ENCODE measurements around the gene HORMAD2. TPM values are rescaled to one million over a fixed set of nuclear protein-coding genes. Genes with fewer than 3 reads are reported as not detected.
"Not testable (repeated sequence)": the region's sequence is repeated elsewhere in the genome, so short reads cannot be mapped to it uniquely, and the experiment has no call there.

The HORMAD2 gene
- total RNA-seq, 1 donor from 2014 or later = not detected

GRCh38 chr22:30212363-30212995 is 132.2 kb downstream of the HORMAD2 start:
- peak overlapping the region; percentile 9 for H3K4me2 ChIP-seq (ENCODE audit: low read length)
- no peaks in the 10 kb centered on the region for H3K9me3 ChIP-seq (ENCODE audit: insufficient read depth, low read depth, low read length)
- Mint-ChIP-seq H3K4me3 (ENCODE audit: unreplicated experiment) (no peak overlapping the region), H3K27me3 (ENCODE audit: low read depth, unreplicated experiment) (no peaks in the 10 kb centered on the region), H3K9me3 (ENCODE audit: unreplicated experiment) (no peaks in the 10 kb centered on the region), H3K4me1 (ENCODE audit: low read depth, unreplicated experiment) (peaks cover 45% of the 10 kb centered on the region), H3K36me3 (ENCODE audit: low read depth, unreplicated experiment) (no peaks in the 10 kb centered on the region), H3K27ac (ENCODE audit: unreplicated experiment) (peak overlapping the region; percentile 94)
- no peak overlapping the region for H3K4me3 ChIP-seq (ENCODE audit: insufficient read depth, low read depth, low read length)
- H2AFZ ChIP-seq (ENCODE audit: low read depth, low read length) = no peak overlapping the region
- DNase-seq (ENCODE audit: low read depth) (peak; percentile 98), FAIRE-seq (no peak)
- H3K4me1 ChIP-seq (ENCODE audit: insufficient read depth, low read length) = peaks cover 59% of the 10 kb centered on the region
- no peaks in the 10 kb centered on the region for H4K20me1 ChIP-seq (ENCODE audit: insufficient read depth, low read length)
- no peaks in the 10 kb centered on the region for H3K79me2 ChIP-seq (ENCODE audit: insufficient read depth, low read length)
- no peaks in the 10 kb centered on the region for H3K27me3 ChIP-seq (ENCODE audit: insufficient read depth, low read length)
- H3K36me3 ChIP-seq (ENCODE audit: insufficient read depth, low read length) = no peaks in the 10 kb centered on the region
- TF ChIP-seq EZH2 (IDR thresholded peaks at IDR 0.05; ENCODE audit: insufficient read depth, low read length) (no peak), CTCF (IDR thresholded peaks at IDR 0.05; ENCODE audit: insufficient read depth, low read depth, low read length) (no peak)
- peak overlapping the region; percentile 100 for H3K27ac ChIP-seq (ENCODE audit: low read depth, low read length)
- H3K9ac ChIP-seq (ENCODE audit: low read length) = peak overlapping the region; percentile 66

GRCh38 chr22:30212996-30213441 is 132.8 kb downstream of the HORMAD2 start:
- Histone ChIP-seq H2AFZ (ENCODE audit: low read depth, low read length) (no peak overlapping the region), H3K36me3 (ENCODE audit: insufficient read depth, low read length) (no peaks in the 10 kb centered on the region), H3K27ac (ENCODE audit: low read depth, low read length) (peak overlapping the region; percentile 100), H3K4me1 (ENCODE audit: insufficient read depth, low read length) (peaks cover 54% of the 10 kb centered on the region), H4K20me1 (ENCODE audit: insufficient read depth, low read length) (no peaks in the 10 kb centered on the region), H3K9ac (ENCODE audit: low read length) (peak overlapping the region; percentile 66), H3K4me2 (ENCODE audit: low read length) (peak overlapping the region; percentile 6), H3K9me3 (ENCODE audit: insufficient read depth, low read depth, low read length) (no peaks in the 10 kb centered on the region), H3K4me3 (ENCODE audit: insufficient read depth, low read depth, low read length) (no peak overlapping the region), H3K79me2 (ENCODE audit: insufficient read depth, low read length) (no peaks in the 10 kb centered on the region), H3K27me3 (ENCODE audit: insufficient read depth, low read length) (no peaks in the 10 kb centered on the region)
- DNase-seq (ENCODE audit: low read depth) (no peak), FAIRE-seq (no peak)
- Mint-ChIP-seq H3K4me1 (ENCODE audit: low read depth, unreplicated experiment) (peaks cover 41% of the 10 kb centered on the region), H3K9me3 (ENCODE audit: unreplicated experiment) (no peaks in the 10 kb centered on the region), H3K27ac (ENCODE audit: unreplicated experiment) (peak overlapping the region; percentile 94), H3K36me3 (ENCODE audit: low read depth, unreplicated experiment) (no peaks in the 10 kb centered on the region), H3K27me3 (ENCODE audit: low read depth, unreplicated experiment) (no peaks in the 10 kb centered on the region), H3K4me3 (ENCODE audit: unreplicated experiment) (no peak overlapping the region)
- TF ChIP-seq EZH2 (IDR thresholded peaks at IDR 0.05; ENCODE audit: insufficient read depth, low read length) (no peak), CTCF (IDR thresholded peaks at IDR 0.05; ENCODE audit: insufficient read depth, low read depth, low read length) (no peak)

- H3K4me2 ChIP-seq (ENCODE audit: low read length) = no peak overlapping the region
- Mint-ChIP-seq H3K27me3 (ENCODE audit: low read depth, unreplicated experiment) (no peaks in the 10 kb centered on the region), H3K4me3 (ENCODE audit: unreplicated experiment) (no peak overlapping the region), H3K4me1 (ENCODE audit: low read depth, unreplicated experiment) (peaks cover 28% of the 10 kb centered on the region), H3K27ac (ENCODE audit: unreplicated experiment) (peak overlapping the region; percentile 34), H3K36me3 (ENCODE audit: low read depth, unreplicated experiment) (no peaks in the 10 kb centered on the region), H3K9me3 (ENCODE audit: unreplicated experiment) (no peaks in the 10 kb centered on the region)
- H3K4me3 ChIP-seq (ENCODE audit: insufficient read depth, low read depth, low read length) = no peak overlapping the region
- H3K27me3 ChIP-seq (ENCODE audit: insufficient read depth, low read length) = no peaks in the 10 kb centered on the region
- H3K27ac ChIP-seq (ENCODE audit: low read depth, low read length) = no peak overlapping the region
- DNase-seq (ENCODE audit: low read depth) (no peak), FAIRE-seq (no peak)
- no peak for TF ChIP-seq EZH2 (IDR thresholded peaks at IDR 0.05; ENCODE audit: insufficient read depth, low read length)
- TF ChIP-seq CTCF (IDR thresholded peaks at IDR 0.05; ENCODE audit: insufficient read depth, low read depth, low read length) = no peak
- H4K20me1 ChIP-seq (ENCODE audit: insufficient read depth, low read length) = no peaks in the 10 kb centered on the region
- no peak overlapping the region for H3K9ac ChIP-seq (ENCODE audit: low read length)
- H3K9me3 ChIP-seq (ENCODE audit: insufficient read depth, low read depth, low read length) = no peaks in the 10 kb centered on the region
- H3K79me2 ChIP-seq (ENCODE audit: insufficient read depth, low read length) = no peaks in the 10 kb centered on the region
- no peaks in the 10 kb centered on the region for H3K36me3 ChIP-seq (ENCODE audit: insufficient read depth, low read length)
- H3K4me1 ChIP-seq (ENCODE audit: insufficient read depth, low read length) = peaks cover 36% of the 10 kb centered on the region
- no peak overlapping the region for H2AFZ ChIP-seq (ENCODE audit: low read depth, low read length)
Measured at GRCh38 chr22:30214703-30215407, 134.6 kb downstream of the HORMAD2 start.

- H3K36me3 ChIP-seq (ENCODE audit: insufficient read depth, low read length); H3K4me2 ChIP-seq (ENCODE audit: low read length); H2AFZ ChIP-seq (ENCODE audit: low read depth, low read length); H3K36me3 Mint-ChIP-seq (ENCODE audit: low read depth, unreplicated experiment); H4K20me1 ChIP-seq (ENCODE audit: insufficient read depth, low read length); H3K4me3 ChIP-seq (ENCODE audit: insufficient read depth, low read depth, low read length); H3K9me3 ChIP-seq (ENCODE audit: insufficient read depth, low read depth, low read length); H3K4me3 Mint-ChIP-seq (ENCODE audit: unreplicated experiment); H3K27ac ChIP-seq (ENCODE audit: low read depth, low read length); H3K9me3 Mint-ChIP-seq (ENCODE audit: unreplicated experiment); H3K27me3 ChIP-seq (ENCODE audit: insufficient read depth, low read length); H3K9ac ChIP-seq (ENCODE audit: low read length); H3K79me2 ChIP-seq (ENCODE audit: insufficient read depth, low read length); DNase-seq (ENCODE audit: low read depth); H3K27ac Mint-ChIP-seq (ENCODE audit: unreplicated experiment); FAIRE-seq; H3K27me3 Mint-ChIP-seq (ENCODE audit: low read depth, unreplicated experiment): not testable (repeated sequence)
- peaks cover 17% of the 10 kb centered on the region for H3K4me1 Mint-ChIP-seq (ENCODE audit: low read depth, unreplicated experiment)
- H3K4me1 ChIP-seq (ENCODE audit: insufficient read depth, low read length) = peaks cover 24% of the 10 kb centered on the region
Measured at GRCh38 chr22:30216272-30216671, 136.0 kb downstream of the HORMAD2 start.
